ENCODE measurements around the gene DHX58.

The DHX58 gene

DNA sequence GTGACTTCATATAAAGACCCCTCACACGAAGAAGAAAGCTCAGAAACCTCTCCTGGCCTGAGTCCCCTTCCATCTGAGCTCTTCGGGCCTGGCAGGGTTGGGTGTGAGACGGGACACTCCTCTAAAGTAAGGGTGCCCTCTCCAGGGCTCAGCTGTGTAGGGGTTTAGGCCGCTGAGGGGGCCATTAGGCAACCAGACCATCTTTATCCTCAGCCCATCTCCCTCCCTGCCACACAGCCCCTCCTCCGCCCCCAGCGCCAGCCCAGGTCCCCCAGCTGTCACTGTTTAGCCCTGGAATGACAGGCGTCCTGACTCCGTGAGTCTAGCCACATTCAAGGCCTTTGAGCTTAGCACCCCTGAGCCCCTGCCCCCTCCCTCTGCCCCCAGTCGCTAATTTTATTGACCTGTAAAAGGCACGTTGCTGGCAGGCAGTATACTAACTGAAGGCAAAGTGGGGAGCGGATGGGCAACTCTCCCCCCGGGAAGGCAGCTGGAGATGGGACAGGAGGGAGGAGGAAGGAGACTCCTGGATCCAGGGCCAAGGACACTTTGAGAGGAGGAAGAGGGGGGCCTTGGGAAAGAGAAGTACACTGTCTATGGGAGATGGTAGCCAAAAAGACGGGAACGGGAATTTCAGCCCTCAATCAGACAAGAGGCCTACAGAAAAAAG is 13.6 kb downstream of the DHX58 start:
- TF ChIP-seq TAF1 (IDR thresholded peaks at IDR 0.05; ENCODE audit: borderline replicate concordance, insufficient read depth, low read length) = no peak
- no peak for TF ChIP-seq FOXP2 (optimal IDR thresholded peaks at IDR 0.05; ENCODE audit: borderline replicate concordance, extremely low read depth, extremely low read length, insufficient read depth)

DNA sequence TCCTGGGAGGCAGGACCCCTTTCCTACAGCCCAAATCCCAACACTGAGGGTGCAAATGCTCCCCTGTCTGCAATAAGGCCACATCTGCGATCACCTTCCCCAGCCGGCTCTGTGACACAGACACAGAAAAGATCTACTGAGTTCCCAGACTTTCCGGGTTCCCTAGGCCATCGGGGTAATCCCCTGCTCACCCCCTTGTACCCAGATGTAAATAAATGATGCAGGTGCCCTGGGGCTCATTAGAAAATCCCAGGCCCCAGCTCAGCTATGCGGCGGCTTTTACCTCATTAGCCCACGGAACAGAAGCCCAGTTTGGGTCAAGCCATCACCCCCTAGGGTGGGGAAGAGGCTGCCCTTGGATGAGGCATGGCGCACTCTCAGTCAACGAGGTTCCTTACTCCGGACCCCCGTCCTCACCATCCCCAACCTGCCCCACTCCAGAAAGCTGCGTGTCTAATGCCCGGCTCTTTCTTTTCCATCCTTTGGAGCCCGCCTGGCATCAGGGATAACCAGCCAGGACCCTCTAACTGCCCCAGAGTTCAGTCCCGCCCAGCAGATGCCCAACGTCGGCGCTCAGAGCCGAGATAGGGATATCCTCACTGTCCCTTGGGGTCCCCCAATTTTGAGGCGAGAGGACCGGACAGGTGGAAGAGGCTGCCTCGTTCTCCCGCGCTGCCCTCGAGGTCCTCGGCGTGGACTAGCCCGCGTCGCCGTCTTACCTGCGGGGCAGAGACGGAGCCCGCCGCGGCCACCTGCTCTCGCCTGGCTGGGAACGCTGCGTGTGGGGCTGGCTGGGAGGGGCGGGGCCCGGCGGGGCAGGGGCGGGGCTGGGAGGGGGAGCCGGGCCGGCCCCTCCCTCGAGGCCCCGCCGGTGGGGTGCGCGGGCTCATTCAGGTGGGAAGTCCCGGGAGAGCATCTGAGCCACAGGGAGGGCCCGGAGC is 14.6 kb downstream of the DHX58 start, which contains the start of gene ZNF385C:
Gene ZNF385C, minus strand, starts transcription at position 783 of the 941 bp plus-strand sequence. CDS start 35,417 bp downstream, outside the sequence.
- no peak for TF ChIP-seq FOXP2 (optimal IDR thresholded peaks at IDR 0.05; ENCODE audit: borderline replicate concordance, extremely low read depth, extremely low read length, insufficient read depth)
- TF ChIP-seq, protein P1, sequence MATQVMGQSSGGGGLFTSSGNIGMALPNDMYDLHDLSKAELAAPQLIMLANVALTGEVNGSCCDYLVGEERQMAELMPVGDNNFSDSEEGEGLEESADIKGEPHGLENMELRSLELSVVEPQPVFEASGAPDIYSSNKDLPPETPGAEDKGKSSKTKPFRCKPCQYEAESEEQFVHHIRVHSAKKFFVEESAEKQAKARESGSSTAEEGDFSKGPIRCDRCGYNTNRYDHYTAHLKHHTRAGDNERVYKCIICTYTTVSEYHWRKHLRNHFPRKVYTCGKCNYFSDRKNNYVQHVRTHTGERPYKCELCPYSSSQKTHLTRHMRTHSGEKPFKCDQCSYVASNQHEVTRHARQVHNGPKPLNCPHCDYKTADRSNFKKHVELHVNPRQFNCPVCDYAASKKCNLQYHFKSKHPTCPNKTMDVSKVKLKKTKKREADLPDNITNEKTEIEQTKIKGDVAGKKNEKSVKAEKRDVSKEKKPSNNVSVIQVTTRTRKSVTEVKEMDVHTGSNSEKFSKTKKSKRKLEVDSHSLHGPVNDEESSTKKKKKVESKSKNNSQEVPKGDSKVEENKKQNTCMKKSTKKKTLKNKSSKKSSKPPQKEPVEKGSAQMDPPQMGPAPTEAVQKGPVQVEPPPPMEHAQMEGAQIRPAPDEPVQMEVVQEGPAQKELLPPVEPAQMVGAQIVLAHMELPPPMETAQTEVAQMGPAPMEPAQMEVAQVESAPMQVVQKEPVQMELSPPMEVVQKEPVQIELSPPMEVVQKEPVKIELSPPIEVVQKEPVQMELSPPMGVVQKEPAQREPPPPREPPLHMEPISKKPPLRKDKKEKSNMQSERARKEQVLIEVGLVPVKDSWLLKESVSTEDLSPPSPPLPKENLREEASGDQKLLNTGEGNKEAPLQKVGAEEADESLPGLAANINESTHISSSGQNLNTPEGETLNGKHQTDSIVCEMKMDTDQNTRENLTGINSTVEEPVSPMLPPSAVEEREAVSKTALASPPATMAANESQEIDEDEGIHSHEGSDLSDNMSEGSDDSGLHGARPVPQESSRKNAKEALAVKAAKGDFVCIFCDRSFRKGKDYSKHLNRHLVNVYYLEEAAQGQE (IDR thresholded peaks at IDR 0.05; ENCODE audit: insufficient read depth in 1 of 2, low read depth in 2 of 2, low read length in 2 of 2) = no peak
- TF ChIP-seq TAF1 (IDR thresholded peaks at IDR 0.05; ENCODE audit: borderline replicate concordance, insufficient read depth, low read length) = no peak
- TF ChIP-seq POLR2AphosphoS5 (IDR thresholded peaks at IDR 0.05; ENCODE audit: low read depth, low read length) = no peak
- TF ChIP-seq SIN3A (IDR thresholded peaks at IDR 0.05; ENCODE audit: borderline replicate concordance, insufficient read depth, low read length) = no peak

DNA sequence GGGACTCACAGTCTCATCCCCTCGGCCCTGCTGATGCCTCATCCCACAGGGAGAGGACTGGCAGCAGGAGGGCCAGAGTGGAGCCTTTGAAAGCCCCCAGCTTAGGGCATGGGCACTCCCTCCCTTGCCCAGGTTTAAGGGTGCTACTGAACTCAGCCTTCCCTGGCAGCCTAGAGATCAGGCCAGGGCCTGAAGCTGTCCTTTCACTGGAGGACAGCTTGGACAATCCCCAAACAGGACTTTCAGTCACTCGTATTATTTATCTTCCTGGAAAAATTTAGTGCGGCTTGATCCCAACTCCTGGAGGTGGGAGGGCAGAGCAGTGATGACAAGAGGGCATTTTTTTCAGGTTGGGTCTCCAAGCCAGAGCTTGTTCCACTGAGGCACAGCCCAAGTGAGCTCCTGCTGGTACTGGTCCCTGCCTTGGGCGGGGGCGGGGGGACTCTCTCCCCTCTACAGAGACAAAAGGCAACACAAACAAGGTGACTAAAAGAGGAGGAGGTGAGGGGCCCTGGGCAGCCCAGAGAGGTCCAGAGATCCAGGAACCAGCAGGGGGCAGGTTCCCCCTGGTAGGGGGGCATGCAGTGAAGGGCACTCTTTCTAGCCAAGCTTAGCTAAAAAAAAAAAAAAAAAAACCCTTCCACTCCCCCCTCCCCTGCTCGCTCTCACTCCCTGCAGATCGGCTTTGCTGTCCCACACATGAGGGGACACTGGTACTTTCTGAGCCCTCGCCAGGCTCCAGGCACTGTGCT is 16.0 kb downstream of the DHX58 start:
- no peak for TF ChIP-seq SIN3A (IDR thresholded peaks at IDR 0.05; ENCODE audit: borderline replicate concordance, insufficient read depth, low read length)
- no peak for TF ChIP-seq POLR2AphosphoS5 (IDR thresholded peaks at IDR 0.05; ENCODE audit: low read depth, low read length)
- no peak for TF ChIP-seq FOXP2 (optimal IDR thresholded peaks at IDR 0.05; ENCODE audit: borderline replicate concordance, extremely low read depth, extremely low read length, insufficient read depth)
- no peak for TF ChIP-seq TAF1 (IDR thresholded peaks at IDR 0.05; ENCODE audit: borderline replicate concordance, insufficient read depth, low read length)
- TF ChIP-seq, protein P1 (IDR thresholded peaks at IDR 0.05; ENCODE audit: insufficient read depth in 1 of 2, low read depth in 2 of 2, low read length in 2 of 2) = no peak

DNA sequence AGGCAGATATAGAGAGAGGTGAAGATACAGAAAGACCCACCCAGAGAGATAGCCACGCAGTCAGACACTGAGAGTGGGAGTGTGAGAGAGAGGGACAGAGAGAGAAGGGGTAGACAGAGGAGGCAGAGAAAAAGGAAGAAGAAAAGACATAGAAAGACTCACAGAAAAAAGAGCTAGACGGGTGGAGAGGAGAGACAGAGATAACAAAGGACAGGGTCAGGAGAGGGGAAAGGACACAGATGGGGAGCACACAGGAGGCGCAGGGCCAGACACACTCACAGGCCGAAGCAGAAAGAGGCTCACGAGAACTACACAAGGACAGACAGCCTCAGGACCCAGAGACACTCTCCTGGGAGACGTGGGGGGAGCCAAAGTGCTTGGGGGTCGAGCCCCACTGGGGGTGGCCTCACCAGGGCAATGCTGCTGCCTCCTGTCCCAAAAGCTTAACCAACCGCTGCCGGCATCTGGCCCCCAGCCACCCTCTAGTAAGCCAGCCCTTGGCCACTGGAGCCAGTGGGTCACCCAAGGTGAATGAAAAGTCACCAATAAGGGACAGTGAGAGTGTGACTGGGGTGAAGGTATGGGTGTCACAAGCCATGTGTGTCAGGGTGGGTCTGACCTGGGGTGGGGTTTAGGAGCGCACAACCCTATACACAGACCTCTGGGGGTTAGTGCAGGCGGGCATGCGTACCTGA is 18.0 kb downstream of the DHX58 start:
- no peak for TF ChIP-seq POLR2AphosphoS5 (IDR thresholded peaks at IDR 0.05; ENCODE audit: low read depth, low read length)
- no peak for TF ChIP-seq TAF1 (IDR thresholded peaks at IDR 0.05; ENCODE audit: borderline replicate concordance, insufficient read depth, low read length)
- TF ChIP-seq, protein P1 (IDR thresholded peaks at IDR 0.05; ENCODE audit: insufficient read depth in 1 of 2, low read depth in 2 of 2, low read length in 2 of 2) = no peak
- TF ChIP-seq FOXP2 (optimal IDR thresholded peaks at IDR 0.05; ENCODE audit: borderline replicate concordance, extremely low read depth, extremely low read length, insufficient read depth) = no peak
- TF ChIP-seq SIN3A (IDR thresholded peaks at IDR 0.05; ENCODE audit: borderline replicate concordance, insufficient read depth, low read length) = no peak

Measured in PFSK-1 (cell line).